HG03280 (cell line): Measurements from ENCODE around the gene GEMIN5.
A peak's percentile ranks its signal among the peaks of the same experiment; 100 is the strongest.

ENCODE experiments used
- ATAC-seq: cut with Tn5 transposase; IDR thresholded peaks from one replicate; pipeline ENCODE4 v1.9.1; 2021; ENCODE audit warnings: mild to moderate bottlenecking, moderate library complexity; ENCODE audit not compliant: unreplicated experiment

Gene GEMIN5

GRCh38 chr5:154885439-154885838 is 52.6 kb downstream of the GEMIN5 start:
- ATAC-seq: no peak

- no peak for ATAC-seq
Observed at GRCh38 chr5:154884424-154884823, 53.6 kb downstream of the GEMIN5 start.

GRCh38 chr5:154881986-154882385 is 56.0 kb downstream of the GEMIN5 start:
- ATAC-seq: no peak

- no peak for ATAC-seq
Observed at GRCh38 chr5:154878642-154879335, 59.2 kb downstream of the GEMIN5 start.

GRCh38 chr5:154873791-154874331 is 64.2 kb downstream of the GEMIN5 start:
- no peak for ATAC-seq

- ATAC-seq: no peak
Observed at GRCh38 chr5:154871734-154872133, 66.3 kb downstream of the GEMIN5 start.

- ATAC-seq: no peak
Observed at GRCh38 chr5:154868702-154869101, 69.3 kb downstream of the GEMIN5 start.

- ATAC-seq: no peak
Observed at GRCh38 chr5:154866841-154867240, 71.2 kb downstream of the GEMIN5 start.

- ATAC-seq: no peak
Observed at GRCh38 chr5:154865466-154866184, 72.4 kb downstream of the GEMIN5 start.

GRCh38 chr5:154863291-154864080 is 74.5 kb downstream of the GEMIN5 start:
- ATAC-seq: no peak

GRCh38 chr5:154862766-154863165 is 75.2 kb downstream of the GEMIN5 start:
- no peak for ATAC-seq

- no peak for ATAC-seq
Observed at GRCh38 chr5:154861946-154862345, 76.1 kb downstream of the GEMIN5 start.

GRCh38 chr5:154860765-154861164 is 77.2 kb downstream of the GEMIN5 start:
- ATAC-seq: no peak

GRCh38 chr5:154860123-154860522 is 77.9 kb downstream of the GEMIN5 start:
- ATAC-seq: no peak

GRCh38 chr5:154858972-154859871 is 78.8 kb downstream of the GEMIN5 start:
- ATAC-seq: no peak

GRCh38 chr5:154858297-154858971 is 79.6 kb downstream of the GEMIN5 start, which contains the start of gene CNOT8:
TSS of gene CNOT8 (plus strand) at chr5:154858627. CDS start at chr5:154863279, 4,652 bp downstream.
- ATAC-seq: peak; percentile 83

GRCh38 chr5:154857530-154858296 is 80.3 kb downstream of the GEMIN5 start:
- ATAC-seq: peak; percentile 64

- ATAC-seq: no peak
Observed at GRCh38 chr5:154851351-154851750, 86.7 kb downstream of the GEMIN5 start.
